Liver (tissue), 9 donors: Measurements from ENCODE around the gene SOX18. TPM values are rescaled to one million over a fixed set of nuclear protein-coding genes. Genes with fewer than 3 reads are reported as not detected.

ENCODE experiments used
- DNase-seq: peaks from one replicate; pipeline ENCODE4 v3.0.0-alpha.2; 2017; ENCODE audit warnings: low spot score
- H3K27ac ChIP-seq, 2 donors: one replicate each; pipeline ENCODE4 v1.7.0; 2013; ENCODE audit warnings: inconsistent platforms in 2 of 2, low read length in 2 of 2, control low read depth in 1 of 2, low read depth in 1 of 2, mild to moderate bottlenecking in 1 of 2
- H3K27me3 ChIP-seq, 4 donors: one replicate each; pipeline versions ENCODE4 v1.6.1 to v1.7.0; 2013; ENCODE audit warnings: low read length in 3 of 4, inconsistent platforms in 1 of 4, mild to moderate bottlenecking in 1 of 4, moderate library complexity in 1 of 4; ENCODE audit not compliant: control insufficient read depth in 4 of 4, insufficient read depth in 4 of 4
- H3K36me3 ChIP-seq, 4 donors: one replicate each; pipeline versions ENCODE4 v1.6.1 to v1.7.0; 2013; ENCODE audit warnings: low read length in 3 of 4, mild to moderate bottlenecking in 3 of 4, low read depth in 1 of 4, moderate library complexity in 1 of 4; ENCODE audit not compliant: control insufficient read depth in 4 of 4, insufficient read depth in 3 of 4
- H3K4me1 ChIP-seq, 4 donors: one replicate each; pipeline versions ENCODE4 v1.6.1 to v1.7.0; 2013; ENCODE audit warnings: low read length in 3 of 4, mild to moderate bottlenecking in 3 of 4, moderate library complexity in 1 of 4; ENCODE audit not compliant: control insufficient read depth in 4 of 4, insufficient read depth in 4 of 4
- H3K4me3 ChIP-seq, 3 donors: one replicate each; pipeline versions ENCODE4 v1.6.1 to v1.7.0; 2013; ENCODE audit warnings: low read length in 3 of 3, control low read depth in 1 of 3, low read depth in 1 of 3, mild to moderate bottlenecking in 1 of 3
- H3K9ac ChIP-seq, 2 donors: one replicate each; pipeline ENCODE4 v1.7.0; 2013; ENCODE audit warnings: low read length in 2 of 2, mild to moderate bottlenecking in 2 of 2, moderate library complexity in 2 of 2, control low read depth in 1 of 2, low read depth in 1 of 2
- H3K9me3 ChIP-seq, 4 donors: one replicate each; pipeline versions ENCODE4 v1.6.1 to v1.7.0; 2013; ENCODE audit warnings: low read length in 3 of 4; ENCODE audit not compliant: control insufficient read depth in 4 of 4
- EGR1 ChIP-seq, 2 donors: IDR thresholded peaks; 2 replicates each; pipeline ENCODE4 v1.6.1; 2016 to 2018; ENCODE audit warnings: antibody characterized with exemption in 2 of 2, low read depth in 2 of 2
- FOXA1 ChIP-seq: IDR thresholded peaks from 2 replicates; pipeline ENCODE4 v1.6.1; 2016; ENCODE audit warnings: antibody characterized with exemption
- FOXA2 ChIP-seq: IDR thresholded peaks from 2 replicates; pipeline ENCODE4 v1.6.1; 2016; ENCODE audit warnings: antibody characterized with exemption
- GABPA ChIP-seq, 2 donors: IDR thresholded peaks in 1 of 2; conservative IDR thresholded peaks in 1 of 2; 2 replicates each; pipeline ENCODE4 v1.6.1; 2016; ENCODE audit warnings: antibody characterized with exemption in 2 of 2, mild to moderate bottlenecking in 1 of 2, moderate library complexity in 1 of 2
- HNF4A ChIP-seq, 2 donors: conservative IDR thresholded peaks; 2 replicates each; pipeline ENCODE4 v1.6.1; 2016; ENCODE audit warnings: antibody characterized with exemption in 2 of 2, mild to moderate bottlenecking in 2 of 2
- HNF4G ChIP-seq: IDR thresholded peaks from 2 replicates; pipeline ENCODE4 v1.6.1; 2016; ENCODE audit warnings: antibody characterized with exemption
- NR2F2 ChIP-seq: IDR thresholded peaks from 2 replicates; pipeline ENCODE4 v1.6.1; 2016; ENCODE audit warnings: antibody characterized with exemption
- RAD21 ChIP-seq, 2 donors: IDR thresholded peaks; 2 replicates each; pipeline ENCODE4 v1.6.1; 2016; ENCODE audit warnings: antibody characterized with exemption in 2 of 2, mild to moderate bottlenecking in 2 of 2
- RXRA ChIP-seq, 2 donors: IDR thresholded peaks; 2 replicates each; pipeline ENCODE4 v1.6.1; 2017 to 2018; ENCODE audit warnings: antibody characterized with exemption in 2 of 2, mild to moderate bottlenecking in 1 of 2
- SP1 ChIP-seq: IDR thresholded peaks from 2 replicates; pipeline ENCODE4 v1.6.1; 2018; ENCODE audit warnings: antibody characterized with exemption, mild to moderate bottlenecking
- TAF1 ChIP-seq: conservative IDR thresholded peaks from 2 replicates; pipeline ENCODE4 v1.6.1; 2016; ENCODE audit warnings: antibody characterized with exemption, mild to moderate bottlenecking
- YY1 ChIP-seq: IDR thresholded peaks from 2 replicates; pipeline ENCODE4 v1.6.1; 2016; ENCODE audit warnings: antibody characterized with exemption, mild to moderate bottlenecking
- WGBS: extraction: QIAGEN DNeasy Blood & Tissue Kit; methylation state at CpG from one replicate; pipeline ENCODE4 v1.1.7; 2013; 5-methylcytosine and 5-hydroxymethylcytosine counted together
- polyA plus RNA-seq, 2 donors: library from polyadenylated mRNA; stranded (reverse) in 1 of 2; unstranded in 1 of 2; fragments of 200-250 nt in 1 of 2; fragments of >200 nt in 1 of 2; fragmentation: Nextera tagmentation in 1 of 2; extraction: Ambion mirVana in 1 of 2; gene quantifications; one replicate each; pipeline versions ENCODE4 v1.2.1 to v1.2.3, GENCODE V29; 2013 to 2015
- total RNA-seq, 2 donors: library from RNA; depleted of rRNA; stranded (reverse); fragments of >200 nt; gene quantifications; one replicate each; pipeline ENCODE4 v1.2.3, GENCODE V29; 2014
- TF ChIP-seq, protein P1 (sequence below): IDR thresholded peaks from 2 replicates; pipeline ENCODE4 v1.6.1; 2016; ENCODE audit warnings: antibody characterized with exemption, mild to moderate bottlenecking
- TF ChIP-seq, protein P2 (sequence below): fragments of 150-350 bp; IDR thresholded peaks from 2 replicates; pipeline ENCODE4 v1.5.1; 2017; ENCODE audit warnings: improper control_type of control experiment, low read depth, low read length; ENCODE audit not compliant: missing input control
- TF ChIP-seq, protein P3 (sequence below): IDR thresholded peaks from 2 replicates; pipeline ENCODE4 v1.6.1; 2016; ENCODE audit warnings: antibody characterized with exemption
- donor health status: healthy.
- donor health status: healthy.
- donor health status: healthy.
- donor health status: healthy.
- donor health status: healthy.

The SOX18 gene
- total and polyA plus RNA-seq, 4 donors = 1.1 to 5.8 (median 2.6) TPM

DNA sequence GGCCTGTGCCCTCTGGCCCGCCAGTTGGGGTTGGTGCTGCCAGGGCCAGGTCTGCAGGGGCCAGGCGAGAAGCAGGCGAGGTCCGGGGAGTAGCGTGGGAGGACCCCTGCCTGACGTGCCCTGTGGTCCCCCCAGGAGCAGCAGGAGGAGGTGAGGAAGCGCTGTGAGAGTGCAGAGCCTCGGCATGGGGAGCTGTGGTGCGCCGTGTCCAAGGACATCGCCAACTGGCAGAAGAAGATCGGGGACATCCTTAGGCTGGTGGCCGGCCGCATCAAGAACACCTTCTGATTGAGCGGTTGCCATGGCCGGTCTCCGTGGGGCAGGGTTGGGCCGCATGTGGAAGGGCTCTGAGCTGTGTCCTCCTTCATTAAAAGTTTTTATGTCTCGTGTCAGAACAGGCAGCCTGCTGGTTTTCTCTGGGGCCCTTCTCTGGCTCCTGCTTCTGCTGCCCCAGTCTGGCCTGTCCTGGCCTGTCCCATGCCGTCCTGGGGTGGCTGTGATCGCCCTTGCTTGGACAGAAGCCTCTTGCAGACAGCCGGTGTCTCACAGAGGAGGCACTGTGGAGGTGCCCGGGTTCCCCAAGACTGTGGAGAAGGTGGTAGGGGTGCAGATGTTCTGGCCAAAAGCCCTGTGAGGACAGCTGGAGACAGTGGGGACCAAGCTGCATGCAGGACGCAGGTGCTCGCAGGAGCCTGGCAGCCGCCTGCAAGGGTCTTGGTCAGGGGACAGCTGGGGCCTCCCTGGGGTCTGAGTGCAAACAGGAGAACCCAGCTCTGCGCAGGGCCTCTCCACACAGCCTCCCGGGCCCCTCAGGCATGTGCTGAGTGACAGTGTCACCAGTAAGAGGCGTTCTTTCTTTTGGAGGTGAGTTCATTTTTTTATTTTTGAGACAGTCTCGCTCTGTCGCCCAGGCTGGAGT is 16.5 kb downstream of the SOX18 start:
- H3K36me3 ChIP-seq = peaks cover 15 to 57% (median 23%) of the 10 kb centered on the region in 4 donors
- H3K9ac ChIP-seq = no peak overlapping the region
- no peaks in the 10 kb centered on the region for H3K27me3 ChIP-seq
- TF ChIP-seq, protein P1, sequence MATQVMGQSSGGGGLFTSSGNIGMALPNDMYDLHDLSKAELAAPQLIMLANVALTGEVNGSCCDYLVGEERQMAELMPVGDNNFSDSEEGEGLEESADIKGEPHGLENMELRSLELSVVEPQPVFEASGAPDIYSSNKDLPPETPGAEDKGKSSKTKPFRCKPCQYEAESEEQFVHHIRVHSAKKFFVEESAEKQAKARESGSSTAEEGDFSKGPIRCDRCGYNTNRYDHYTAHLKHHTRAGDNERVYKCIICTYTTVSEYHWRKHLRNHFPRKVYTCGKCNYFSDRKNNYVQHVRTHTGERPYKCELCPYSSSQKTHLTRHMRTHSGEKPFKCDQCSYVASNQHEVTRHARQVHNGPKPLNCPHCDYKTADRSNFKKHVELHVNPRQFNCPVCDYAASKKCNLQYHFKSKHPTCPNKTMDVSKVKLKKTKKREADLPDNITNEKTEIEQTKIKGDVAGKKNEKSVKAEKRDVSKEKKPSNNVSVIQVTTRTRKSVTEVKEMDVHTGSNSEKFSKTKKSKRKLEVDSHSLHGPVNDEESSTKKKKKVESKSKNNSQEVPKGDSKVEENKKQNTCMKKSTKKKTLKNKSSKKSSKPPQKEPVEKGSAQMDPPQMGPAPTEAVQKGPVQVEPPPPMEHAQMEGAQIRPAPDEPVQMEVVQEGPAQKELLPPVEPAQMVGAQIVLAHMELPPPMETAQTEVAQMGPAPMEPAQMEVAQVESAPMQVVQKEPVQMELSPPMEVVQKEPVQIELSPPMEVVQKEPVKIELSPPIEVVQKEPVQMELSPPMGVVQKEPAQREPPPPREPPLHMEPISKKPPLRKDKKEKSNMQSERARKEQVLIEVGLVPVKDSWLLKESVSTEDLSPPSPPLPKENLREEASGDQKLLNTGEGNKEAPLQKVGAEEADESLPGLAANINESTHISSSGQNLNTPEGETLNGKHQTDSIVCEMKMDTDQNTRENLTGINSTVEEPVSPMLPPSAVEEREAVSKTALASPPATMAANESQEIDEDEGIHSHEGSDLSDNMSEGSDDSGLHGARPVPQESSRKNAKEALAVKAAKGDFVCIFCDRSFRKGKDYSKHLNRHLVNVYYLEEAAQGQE = no peak
- TF ChIP-seq FOXA1 = no peak
- TF ChIP-seq, protein P2, sequence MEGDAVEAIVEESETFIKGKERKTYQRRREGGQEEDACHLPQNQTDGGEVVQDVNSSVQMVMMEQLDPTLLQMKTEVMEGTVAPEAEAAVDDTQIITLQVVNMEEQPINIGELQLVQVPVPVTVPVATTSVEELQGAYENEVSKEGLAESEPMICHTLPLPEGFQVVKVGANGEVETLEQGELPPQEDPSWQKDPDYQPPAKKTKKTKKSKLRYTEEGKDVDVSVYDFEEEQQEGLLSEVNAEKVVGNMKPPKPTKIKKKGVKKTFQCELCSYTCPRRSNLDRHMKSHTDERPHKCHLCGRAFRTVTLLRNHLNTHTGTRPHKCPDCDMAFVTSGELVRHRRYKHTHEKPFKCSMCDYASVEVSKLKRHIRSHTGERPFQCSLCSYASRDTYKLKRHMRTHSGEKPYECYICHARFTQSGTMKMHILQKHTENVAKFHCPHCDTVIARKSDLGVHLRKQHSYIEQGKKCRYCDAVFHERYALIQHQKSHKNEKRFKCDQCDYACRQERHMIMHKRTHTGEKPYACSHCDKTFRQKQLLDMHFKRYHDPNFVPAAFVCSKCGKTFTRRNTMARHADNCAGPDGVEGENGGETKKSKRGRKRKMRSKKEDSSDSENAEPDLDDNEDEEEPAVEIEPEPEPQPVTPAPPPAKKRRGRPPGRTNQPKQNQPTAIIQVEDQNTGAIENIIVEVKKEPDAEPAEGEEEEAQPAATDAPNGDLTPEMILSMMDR = no peak
- no peak for TF ChIP-seq FOXA2
- no peak overlapping the region for H3K27ac ChIP-seq
- WGBS = 95% methylated on average over 31 of the region's 31 CpGs
- DNase-seq = no peak
- no peaks in the 10 kb centered on the region for H3K9me3 ChIP-seq
- H3K4me1 ChIP-seq = peaks cover 0 to 5% (median 3%) of the 10 kb centered on the region in 4 donors
- H3K4me3 ChIP-seq = no peak overlapping the region

DNA sequence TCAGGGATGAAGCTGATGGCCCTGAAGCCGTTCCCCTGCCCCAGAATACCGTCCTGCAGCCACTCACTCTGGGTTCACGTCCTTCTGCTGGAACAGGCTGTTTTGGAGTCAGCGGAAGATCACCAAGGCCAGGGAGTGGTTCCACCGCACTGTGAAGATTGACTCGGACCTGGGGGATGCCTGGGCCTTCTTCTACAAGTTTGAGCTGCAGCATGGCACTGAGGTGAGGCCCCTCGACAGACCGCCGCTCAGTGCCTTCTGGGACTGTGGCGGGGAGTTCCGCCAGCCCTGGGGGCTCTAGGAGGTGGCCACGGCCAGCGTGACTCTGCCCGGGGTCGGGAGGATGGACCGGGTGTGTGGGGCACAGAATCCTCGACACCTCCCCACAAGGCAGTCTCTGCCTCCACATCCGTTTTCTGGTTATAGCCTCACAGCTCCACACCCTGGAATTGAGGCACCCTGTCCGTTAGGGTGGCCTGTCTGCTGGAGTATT is 17.6 kb downstream of the SOX18 start:
- TF ChIP-seq, protein P3, sequence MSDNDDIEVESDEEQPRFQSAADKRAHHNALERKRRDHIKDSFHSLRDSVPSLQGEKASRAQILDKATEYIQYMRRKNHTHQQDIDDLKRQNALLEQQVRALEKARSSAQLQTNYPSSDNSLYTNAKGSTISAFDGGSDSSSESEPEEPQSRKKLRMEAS = no peak
- no peak for TF ChIP-seq RAD21 (IDR thresholded peaks at IDR 0.05)
- TF ChIP-seq FOXA1 = no peak
- TF ChIP-seq YY1 = no peak
- TF ChIP-seq, protein P2 = no peak
- TF ChIP-seq RXRA (IDR thresholded peaks at IDR 0.05) = no peak
- TF ChIP-seq EGR1 (IDR thresholded peaks at IDR 0.05; ENCODE audit: low read depth in 2 of 2) = no peak
- TF ChIP-seq NR2F2 = no peak
- TF ChIP-seq HNF4G = no peak
- TF ChIP-seq SP1 = no peak
- no peak for TF ChIP-seq GABPA (IDR thresholded peaks at IDR 0.05 in 1 of 2, conservative IDR thresholded peaks at IDR 0.05 in 1 of 2)
- TF ChIP-seq HNF4A (conservative IDR thresholded peaks at IDR 0.05) = no peak
- TF ChIP-seq FOXA2 = no peak
- no peak for TF ChIP-seq TAF1

More for the DNA sequence above, 17.6 kb downstream of the SOX18 start:
- Histone ChIP-seq H3K9me3 (no peaks in the 10 kb centered on the region), H3K4me3 (no peak overlapping the region), H3K27ac (no peak overlapping the region), H3K4me1 (no peaks in the 10 kb centered on the region), H3K9ac (no peak overlapping the region), H3K27me3 (no peaks in the 10 kb centered on the region), H3K36me3 (peaks cover 18 to 68% (median 32%) of the 10 kb centered on the region in 4 donors)
- 94% methylated on average over 19 of the region's 19 CpGs for WGBS
- no peak for DNase-seq
